NB4 (cell line): Measurements from ENCODE around the gene MPDU1.

ENCODE experiments used
- MYC ChIP-seq: IDR thresholded peaks from 2 replicates; pipeline ENCODE4 v1.6.1; 2011; ENCODE audit warnings: low read depth, low read length
- POLR2A ChIP-seq: IDR thresholded peaks from 2 replicates; pipeline ENCODE4 v1.6.1; 2011; ENCODE audit warnings: mild to moderate bottlenecking; ENCODE audit not compliant: insufficient read length; ENCODE audit errors: extremely low read depth
- TF ChIP-seq, protein P1 (sequence below): IDR thresholded peaks from one replicate; pipeline ENCODE4 v1.5.1; 2012; ENCODE audit warnings: low read depth, low read length
- TF ChIP-seq, protein P2 (sequence below): IDR thresholded peaks from 2 replicates; pipeline ENCODE4 v1.6.1; 2011; ENCODE audit warnings: low read depth, low read length

DNA sequence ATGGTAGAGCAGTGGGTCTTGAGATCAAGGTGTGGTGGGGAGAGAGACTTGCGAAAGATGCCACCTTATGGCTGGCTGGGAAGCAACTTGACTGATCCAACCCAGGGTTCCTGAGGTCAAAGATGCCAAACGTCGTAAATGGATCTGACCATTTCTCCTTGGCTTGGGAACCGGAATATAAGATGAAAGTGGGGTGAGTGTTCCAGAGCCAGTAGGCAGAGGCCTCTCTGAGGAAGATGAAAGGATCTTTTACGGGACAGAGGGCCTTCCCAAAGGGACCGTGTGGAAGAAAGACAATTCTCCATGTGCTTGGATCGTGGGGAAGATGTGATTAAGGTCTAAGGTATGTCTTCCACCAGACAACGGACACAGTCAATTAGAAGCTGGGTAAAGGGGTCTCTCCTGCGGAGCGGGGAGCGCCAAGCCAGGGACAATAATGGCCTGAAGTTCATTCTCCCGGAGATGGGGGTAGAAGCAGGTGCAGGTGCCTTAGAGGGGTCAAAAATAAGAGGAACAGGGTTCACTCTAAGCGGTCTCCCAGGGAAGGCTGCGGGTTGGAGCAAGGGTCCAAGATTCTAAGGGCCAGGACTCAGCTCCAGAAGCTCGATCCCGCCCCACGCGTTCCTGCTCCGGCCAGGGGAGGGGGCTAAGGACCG is 30.2 kb downstream of the MPDU1 start:
- TF ChIP-seq, protein P1, sequence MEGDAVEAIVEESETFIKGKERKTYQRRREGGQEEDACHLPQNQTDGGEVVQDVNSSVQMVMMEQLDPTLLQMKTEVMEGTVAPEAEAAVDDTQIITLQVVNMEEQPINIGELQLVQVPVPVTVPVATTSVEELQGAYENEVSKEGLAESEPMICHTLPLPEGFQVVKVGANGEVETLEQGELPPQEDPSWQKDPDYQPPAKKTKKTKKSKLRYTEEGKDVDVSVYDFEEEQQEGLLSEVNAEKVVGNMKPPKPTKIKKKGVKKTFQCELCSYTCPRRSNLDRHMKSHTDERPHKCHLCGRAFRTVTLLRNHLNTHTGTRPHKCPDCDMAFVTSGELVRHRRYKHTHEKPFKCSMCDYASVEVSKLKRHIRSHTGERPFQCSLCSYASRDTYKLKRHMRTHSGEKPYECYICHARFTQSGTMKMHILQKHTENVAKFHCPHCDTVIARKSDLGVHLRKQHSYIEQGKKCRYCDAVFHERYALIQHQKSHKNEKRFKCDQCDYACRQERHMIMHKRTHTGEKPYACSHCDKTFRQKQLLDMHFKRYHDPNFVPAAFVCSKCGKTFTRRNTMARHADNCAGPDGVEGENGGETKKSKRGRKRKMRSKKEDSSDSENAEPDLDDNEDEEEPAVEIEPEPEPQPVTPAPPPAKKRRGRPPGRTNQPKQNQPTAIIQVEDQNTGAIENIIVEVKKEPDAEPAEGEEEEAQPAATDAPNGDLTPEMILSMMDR = no peak
- TF ChIP-seq POLR2A (no peak), MYC (no peak)
- TF ChIP-seq, protein P2, sequence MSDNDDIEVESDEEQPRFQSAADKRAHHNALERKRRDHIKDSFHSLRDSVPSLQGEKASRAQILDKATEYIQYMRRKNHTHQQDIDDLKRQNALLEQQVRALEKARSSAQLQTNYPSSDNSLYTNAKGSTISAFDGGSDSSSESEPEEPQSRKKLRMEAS = no peak
